Measurements from ENCODE around the gene UBE2G2.

GRCh38 chr21:44842087-44842486 is 40.5 kb upstream of the UBE2G2 start:
- TF ChIP-seq ZNF274 (IDR thresholded peaks at IDR 0.05; ENCODE audit: low read depth, low read length) (no peak), YY1 (IDR thresholded peaks at IDR 0.05; ENCODE audit: insufficient read depth, insufficient read length) (no peak)

Data from NT2/D1 (cell line).